GM19351 (cell line): ENCODE measurements around the gene TENM4.

ENCODE experiments used
- ATAC-seq: cut with Tn5 transposase; IDR thresholded peaks from one replicate; pipeline ENCODE4 v1.9.1; 2021; ENCODE audit warnings: mild to moderate bottlenecking, moderate library complexity; ENCODE audit not compliant: unreplicated experiment

TENM4 gene

DNA sequence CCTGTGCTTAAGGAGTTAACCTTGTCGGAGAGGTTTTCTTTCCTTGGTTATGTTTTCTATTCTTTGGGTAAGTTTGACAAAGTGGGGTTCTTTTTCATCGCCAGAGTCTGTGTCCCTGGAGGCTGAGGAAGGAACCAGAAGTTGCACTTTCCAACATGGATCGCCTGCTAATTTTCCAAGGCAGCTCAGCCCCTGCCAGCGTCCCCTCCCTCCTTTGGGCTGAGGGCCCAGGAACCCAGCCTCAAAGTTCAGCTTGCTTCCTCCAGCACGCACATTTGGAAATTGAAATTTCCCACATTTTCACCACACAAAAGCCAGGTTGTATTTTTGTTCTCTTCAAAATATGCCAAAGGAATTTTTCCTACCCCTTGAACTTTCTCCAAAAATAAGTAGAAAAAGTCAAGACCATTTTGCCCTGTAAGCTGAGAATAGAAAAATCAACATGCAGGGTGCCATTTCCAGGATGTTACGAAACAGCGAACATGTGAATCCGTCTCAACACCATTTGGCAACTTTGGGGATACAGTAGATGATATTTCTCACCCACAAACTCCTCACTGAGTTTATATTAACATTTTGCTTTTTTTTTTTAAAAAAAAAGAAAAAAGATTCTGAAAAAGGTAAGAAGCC, 343.5 kb downstream of the TENM4 start:
- ATAC-seq = no peak

DNA sequence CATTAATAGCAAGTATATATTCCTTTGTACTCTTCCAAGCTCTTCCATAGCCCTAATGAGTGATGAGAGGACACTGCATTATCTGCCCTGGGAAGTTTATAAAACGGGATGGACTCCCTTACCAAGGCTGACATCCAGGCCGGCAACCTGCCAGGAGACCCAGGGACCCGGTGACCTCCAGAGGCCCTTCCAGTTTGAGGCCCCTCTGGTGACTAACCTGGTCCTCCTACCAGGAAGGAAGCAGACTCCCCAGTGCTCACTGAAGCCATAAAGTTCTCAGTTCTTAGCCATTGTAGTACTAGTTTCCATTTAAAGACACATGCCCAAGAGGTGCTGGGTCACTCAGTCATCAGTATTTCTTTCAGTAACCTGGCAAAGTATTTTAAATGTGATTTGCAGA, 345.4 kb downstream of the TENM4 start:
- ATAC-seq = no peak

DNA sequence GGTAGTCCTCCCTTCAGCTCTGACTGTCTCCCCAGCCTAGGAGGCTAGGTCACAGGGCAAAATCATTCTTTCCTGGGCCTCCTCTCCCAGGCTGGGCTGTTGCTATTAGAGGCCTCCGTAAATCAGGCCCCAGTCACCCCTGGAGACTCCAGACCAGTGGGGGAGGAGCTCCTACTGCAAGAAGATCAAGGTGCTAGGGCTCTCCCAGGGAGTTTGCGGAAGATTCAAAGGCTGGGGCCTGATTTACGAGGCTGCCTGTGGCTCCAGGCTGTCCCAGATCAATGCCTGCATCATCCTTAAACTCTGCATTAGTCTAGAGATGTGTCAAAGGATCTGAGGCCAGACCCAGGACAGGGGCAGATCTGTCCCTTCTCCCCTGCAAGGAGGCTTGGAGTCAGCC, 346.2 kb downstream of the TENM4 start:
- ATAC-seq = no peak

DNA sequence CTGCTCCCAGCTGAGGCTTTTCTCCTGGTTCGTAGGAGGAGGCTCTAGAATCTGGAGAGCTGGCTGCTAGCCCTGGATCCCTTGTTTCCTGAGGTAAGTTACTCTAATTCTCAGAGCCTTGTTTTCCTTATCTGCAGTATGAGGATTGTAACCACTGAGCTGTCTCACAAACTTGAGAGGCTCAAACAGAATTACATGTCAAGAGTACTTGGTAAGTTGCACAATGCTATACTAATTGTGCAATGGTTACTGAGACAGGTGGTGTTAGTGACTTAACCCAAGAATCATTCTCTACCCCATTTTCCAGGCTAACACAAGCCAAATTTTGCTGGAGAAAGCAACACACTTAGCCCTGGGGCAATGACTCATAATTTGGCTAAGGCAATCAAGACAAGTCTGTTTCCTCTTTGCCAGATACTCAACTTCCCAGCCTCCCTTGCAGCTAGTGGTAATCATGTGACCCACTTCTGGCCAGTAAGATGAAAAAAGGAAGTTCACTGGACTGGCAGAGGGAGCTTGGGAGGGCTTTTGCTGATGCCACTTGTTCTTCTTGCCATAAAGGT, 348.0 kb downstream of the TENM4 start:
- no peak for ATAC-seq

DNA sequence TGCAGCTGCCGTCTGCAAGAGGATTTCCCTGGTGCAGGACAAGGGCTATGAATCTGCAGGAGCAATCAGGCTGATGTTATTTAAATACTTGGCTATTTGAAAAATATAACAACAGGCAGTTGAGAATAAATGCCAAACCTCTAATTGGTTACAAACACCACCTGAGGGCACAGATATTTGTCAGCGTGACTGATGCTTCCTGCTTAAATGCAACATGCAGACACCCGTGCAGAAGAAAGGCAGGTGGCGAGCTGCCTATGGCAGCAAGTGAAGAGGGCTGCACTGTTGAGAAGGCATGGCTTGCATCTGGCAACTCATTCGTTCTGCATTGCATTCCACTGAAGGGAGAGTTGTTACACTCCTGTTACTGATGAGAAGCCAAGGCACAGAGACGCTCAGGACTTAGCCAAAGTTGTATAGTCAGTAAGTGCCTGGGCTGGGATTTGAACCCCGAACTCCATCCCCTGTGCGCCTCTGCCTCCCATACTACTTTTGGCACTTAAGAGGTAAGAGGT, 350.6 kb downstream of the TENM4 start:
- no peak for ATAC-seq

DNA sequence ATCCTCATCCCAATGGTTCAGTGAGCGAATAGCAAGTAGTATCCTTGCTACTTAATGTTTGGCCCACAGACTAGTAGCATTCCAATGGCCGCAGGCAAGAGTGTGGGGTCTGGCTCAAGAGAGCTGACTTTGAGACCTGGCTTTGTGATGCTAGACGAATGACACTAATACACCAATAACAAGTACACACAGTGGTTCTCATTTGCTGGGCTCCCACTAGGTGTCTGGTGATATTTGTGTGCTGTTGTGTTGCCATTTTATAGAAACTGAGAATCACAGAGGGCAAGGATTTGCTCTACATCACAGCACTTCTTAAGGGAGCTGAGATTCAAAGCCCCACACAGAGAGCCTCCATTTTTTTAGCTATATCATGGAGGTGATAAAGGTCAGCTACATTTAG, 351.2 kb downstream of the TENM4 start:
- ATAC-seq = no peak

DNA sequence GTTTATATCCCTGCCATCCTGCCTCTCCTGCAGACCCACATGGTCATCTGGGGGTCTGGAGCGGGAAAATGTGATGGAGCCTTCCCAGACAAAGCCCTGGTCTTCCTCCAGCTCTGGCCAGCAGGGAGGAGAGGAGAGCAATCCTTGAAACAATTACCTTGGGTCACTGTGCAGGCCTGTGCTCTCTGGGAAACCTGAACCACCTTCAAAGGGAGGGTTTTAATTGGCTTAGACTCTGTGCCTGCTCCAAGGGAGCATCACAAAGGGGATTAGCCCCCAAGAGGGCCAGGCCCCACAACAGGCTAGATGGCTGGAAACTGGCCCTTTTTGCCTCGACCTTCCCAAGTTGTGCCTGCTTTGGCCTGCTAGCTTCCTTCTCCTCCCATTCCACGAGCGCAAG, 351.9 kb downstream of the TENM4 start:
- no peak for ATAC-seq

DNA sequence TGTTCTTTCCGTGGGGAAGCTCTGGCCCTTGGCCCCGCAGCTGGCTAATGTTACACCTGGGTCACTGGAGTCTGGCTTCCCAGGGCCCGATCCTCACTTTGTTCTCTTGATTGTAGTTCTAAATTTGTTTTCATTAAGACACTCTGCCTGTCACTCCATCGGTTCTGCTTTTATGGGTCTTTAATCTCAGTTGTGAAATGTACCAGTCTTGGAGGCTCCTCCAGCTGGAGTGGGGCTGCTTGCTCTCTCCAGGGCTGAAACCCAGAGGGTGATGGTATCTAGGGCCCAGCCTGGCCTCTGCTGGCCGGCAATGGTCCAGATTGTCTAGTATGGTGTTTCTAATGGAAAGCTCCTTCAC, 352.9 kb downstream of the TENM4 start:
- no peak for ATAC-seq

DNA sequence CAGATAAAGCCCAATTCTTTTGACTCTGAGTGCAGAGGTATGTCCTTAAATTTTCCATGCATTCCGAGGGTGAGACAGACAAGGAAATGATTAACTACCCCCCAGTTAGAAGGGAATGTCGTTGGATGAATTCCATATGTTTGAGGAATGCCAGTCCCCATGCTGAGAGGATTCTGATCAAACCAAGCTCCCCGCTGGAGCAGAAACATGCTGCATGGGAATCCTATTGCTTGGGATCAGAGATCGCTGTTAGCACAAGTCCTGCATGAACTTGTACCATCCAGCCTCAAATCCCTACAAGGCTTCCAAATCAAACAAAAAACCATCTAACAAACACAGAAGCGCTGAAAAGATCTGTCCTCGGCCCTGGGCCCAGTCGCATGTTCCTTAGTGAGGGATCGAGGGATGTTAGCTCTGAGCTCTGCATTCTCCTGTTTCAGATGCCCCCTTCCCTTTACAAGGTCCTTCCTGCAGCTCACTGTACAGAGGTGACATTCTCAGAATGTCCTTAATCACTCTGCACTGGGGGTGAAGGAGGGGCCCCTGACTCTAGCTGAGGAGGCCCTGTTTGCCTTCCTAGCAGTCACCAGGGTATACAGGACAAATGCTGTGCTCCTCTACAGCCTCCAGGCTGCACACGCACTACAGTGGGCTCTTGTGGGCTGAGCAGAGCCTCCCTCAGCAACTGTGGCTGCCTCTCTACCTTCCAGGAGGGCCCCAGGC, 353.4 kb downstream of the TENM4 start:
- ATAC-seq = no peak

DNA sequence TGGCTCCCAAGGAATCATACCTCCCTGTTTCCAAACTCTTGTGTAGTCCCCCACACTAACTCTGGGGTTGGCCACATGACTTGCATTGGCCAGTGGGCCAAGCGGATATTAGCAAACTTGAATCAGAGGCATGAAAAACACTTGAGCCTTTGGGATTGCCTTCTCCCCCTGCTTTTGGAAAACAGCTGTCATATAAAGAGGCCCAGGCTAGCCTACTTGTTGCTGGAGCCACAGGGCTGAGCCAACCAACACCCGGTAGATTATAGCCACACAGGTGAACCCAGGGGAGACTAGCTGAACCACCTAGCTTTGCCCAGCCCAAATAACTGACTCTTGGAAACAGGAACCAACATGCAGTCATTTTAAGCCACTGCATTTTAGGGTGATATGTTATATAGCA, 354.8 kb downstream of the TENM4 start:
- no peak for ATAC-seq

DNA sequence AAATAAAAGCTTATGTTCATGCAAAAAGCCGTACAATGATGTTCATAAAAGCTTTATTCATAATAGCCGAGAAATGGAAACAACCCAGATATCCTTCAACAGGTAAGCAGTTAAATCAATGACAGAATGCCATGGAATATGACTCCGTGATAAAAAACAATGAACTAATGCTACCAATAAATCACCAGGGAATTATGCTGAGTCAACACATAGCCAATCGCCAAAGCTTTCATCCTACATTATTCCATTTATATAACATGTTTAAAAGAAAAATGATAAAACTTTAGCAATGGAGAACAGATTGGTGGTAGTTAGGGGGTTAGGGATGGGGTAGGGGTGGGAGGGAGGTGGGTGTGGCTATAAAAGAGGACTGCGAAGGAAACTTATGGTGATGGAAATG, 356.4 kb downstream of the TENM4 start:
- no peak for ATAC-seq

DNA sequence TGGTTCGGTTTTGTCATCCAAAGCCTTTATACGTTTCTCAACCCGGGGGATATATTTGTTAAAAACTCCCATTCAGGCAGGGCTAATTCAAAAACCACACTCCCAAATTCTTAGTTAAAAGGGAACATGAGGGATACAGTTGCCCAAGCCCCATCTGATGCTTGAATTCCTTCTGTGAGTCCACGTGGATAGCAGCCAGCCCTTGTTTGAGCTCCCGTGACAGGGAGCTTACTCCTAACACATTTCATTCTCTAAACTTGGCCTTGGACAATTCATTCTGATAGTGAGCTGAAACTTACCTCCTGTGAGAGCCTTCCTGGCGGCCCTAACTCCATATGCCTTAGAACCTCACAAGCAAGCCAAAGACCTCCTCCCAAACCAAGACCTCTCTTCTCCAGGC, 357.5 kb downstream of the TENM4 start:
- no peak for ATAC-seq

DNA sequence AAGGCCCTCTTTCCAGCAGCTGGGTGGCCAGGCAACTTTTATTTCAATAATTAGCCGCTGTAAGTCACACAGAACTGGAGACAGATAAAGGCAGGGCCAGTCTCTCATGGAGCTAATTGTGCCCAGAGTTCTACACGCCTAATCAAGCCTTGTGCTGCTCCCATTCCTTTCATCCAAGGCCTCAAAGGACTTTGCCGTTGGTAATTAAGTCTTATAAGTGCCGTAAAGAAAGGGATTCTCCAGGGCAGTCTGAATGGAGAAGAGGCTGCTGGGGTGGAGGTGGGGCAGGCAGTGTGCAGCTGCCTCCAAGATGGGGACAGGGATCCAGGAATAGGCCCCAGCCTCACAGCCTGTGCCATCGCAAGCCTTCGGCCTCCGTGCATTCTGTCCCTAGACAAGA, 357.9 kb downstream of the TENM4 start:
- no peak for ATAC-seq

DNA sequence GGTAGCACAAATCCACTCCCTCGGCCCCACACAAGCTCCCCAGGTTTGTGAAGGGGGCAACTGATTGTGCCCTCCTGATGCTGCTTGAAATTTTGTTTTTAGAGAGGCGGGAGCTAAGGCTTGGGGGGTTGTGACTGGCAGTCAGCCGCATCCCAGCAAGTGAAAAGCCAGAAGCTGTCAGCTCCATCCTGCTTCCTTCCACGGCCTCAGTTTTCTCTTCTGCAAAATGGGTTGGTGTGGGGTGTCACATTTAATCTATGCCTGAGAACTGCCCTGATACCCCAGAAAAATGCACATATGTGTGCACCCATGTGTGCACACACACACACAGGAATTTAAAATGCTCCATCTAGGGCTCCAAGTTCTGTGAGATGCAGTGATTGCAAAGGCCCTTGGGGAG, 358.6 kb downstream of the TENM4 start:
- ATAC-seq = no peak

DNA sequence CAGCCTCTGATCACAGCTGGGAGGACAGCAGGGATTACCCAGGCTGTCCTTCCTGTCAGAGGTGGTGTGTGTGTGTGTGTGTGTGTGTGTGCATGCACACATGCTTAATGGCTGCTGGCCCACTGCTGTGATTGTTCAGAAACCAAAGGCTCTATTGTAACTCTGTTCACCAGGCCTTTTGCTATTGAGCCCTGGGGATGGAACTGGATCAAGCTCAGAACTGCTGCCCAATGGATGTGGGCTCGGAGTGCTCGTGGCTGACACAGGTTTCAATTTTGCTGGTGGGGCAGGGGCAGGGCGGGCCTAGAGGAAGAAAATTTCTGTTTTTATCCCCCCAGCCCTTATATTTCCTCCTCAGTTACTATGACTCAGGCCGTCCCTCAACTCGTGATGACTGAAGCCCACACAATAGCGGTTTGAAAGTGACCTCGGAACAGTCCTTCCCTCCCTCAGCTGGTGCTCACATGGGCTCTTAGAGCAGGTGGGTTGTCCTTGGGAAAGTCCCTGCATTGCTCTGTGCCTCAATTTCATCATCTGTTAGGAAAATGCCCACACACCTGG, 359.3 kb downstream of the TENM4 start:
- no peak for ATAC-seq

DNA sequence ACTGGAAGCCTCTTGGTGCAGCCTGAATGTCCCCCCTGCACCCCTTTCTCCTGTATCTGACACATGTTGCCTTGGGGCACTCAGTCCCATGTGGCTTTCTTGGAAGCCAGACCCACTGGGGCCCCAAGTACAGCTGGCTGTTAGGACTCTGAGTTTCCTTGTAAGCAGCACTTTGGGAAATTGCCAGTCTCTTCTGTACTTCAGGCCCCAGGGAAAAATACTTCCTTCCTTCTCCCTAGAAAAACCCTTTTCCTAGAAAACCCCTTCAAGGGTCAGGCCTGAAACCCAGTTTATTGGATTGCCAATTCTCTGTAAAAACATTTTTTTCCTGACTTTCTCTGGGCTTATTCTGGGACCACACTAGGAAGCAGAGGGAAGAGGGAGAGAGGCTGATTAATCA, 360.3 kb downstream of the TENM4 start:
- no peak for ATAC-seq

DNA sequence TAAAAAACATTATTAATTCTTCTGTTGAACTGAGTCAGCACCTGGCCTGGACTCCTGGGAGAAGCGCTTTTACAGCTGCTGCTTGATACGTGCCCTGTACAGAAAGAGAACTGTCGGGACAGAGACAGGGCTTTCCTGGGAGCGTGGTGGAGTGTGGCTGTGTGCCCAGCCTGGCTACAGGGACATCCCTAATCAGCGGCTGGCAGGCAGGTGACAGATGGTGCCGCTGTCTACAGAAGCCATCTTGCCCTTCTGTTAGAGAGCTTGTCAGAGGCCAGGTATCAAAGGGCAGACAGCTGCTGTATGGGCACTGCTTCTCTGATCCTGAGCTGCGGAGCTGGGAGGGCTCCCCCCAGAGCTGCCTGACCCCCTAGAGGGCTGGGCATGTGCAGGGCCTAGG, 361.8 kb downstream of the TENM4 start:
- no peak for ATAC-seq

DNA sequence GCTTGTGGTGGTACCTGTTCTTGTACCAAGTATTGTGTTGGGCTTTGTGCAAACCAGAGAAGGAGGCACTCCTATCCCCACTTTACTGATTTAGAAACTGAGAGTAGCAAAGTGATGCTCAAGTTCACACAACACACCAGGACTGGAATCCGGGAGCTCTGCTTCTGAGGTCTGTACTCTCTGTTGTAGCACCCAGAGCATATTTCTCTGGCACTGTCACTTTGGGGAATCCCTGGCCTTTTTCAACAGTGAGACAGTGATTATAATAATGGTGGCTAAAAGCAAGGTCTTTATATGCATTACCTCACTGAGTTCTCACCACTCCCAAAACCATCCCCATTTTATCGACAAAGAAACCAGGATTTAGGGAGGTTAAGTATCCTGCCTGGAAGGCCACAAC, 362.4 kb downstream of the TENM4 start:
- no peak for ATAC-seq

DNA sequence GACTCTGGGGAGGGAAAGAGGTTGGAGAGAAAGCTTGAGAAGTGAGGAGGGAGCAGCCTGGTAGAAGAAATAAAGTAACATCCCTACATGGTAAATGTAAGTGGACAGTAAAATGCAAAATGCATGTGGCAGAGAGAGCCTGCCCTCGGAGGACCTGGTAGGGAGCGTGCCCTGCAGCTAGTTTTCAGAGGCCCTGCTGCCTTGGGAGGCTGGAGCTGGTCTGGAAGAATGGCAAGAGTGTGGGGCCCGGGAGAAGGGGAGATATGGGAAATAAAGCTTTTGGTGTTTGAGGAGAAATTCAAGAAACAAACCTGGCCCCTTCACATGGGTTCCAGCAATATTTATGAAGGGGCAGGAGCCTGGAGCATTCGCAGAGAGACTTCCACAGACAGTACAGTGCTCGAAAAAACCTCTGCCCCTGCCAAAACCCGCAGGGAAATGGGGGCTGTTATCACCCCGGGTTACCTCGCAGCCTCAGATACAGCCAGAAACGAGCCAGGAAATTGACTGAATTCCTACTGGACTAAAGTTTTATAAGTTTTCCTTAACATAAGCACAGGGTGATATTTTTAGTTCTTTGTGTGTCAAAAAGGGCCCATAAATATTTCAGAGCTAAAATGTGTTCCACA, 363.0 kb downstream of the TENM4 start:
- ATAC-seq = no peak

DNA sequence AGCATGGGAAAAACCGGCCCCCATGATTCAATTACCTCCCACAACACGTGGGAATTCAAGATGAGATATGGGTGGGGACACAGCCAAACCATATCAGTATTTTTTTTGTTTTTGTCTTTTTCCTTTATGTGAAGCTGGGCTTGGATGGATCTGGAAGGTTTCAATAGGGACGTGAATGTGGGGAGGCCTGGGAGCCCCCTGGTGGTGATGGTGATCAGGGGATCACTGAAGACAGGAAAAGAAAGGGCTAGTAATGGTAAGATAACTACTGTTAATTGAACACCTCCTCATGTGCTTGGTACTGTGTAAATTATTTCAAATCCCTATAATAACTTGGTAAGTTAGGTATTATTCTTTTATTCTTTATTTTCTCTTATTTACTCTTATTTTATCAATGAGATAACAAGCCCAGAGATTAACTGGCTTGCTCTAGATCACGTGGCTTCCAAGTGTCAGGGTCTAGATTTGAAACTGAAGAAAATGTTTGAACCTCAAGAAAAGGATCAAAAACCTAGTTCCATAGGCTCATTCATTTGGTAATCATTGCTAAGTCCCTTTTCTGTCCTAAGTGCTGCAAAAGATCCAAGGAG, 364.2 kb downstream of the TENM4 start:
- no peak for ATAC-seq

DNA sequence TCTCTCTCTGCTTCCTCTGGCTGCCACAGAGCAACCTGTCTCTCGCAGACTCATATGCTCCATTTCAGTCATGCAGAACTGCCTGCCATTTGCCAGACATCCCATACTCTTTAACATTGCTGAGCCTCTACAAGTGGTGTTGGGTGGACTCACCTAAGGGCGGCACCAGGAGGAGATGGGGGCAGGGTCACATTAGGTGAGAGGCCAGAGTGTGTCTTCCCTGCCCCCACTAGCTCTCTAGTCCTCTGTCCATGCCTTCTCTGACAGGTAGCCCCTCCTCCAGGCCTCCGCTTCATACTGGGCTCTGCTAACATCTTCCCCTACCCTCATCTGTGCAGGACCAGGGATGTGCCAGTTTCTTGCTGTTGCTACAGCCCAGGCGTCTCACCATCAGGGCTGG, 366.3 kb downstream of the TENM4 start:
- no peak for ATAC-seq
